WERI-Rb-1 (cell line): ENCODE data around the gene CACNA1A.

Experiments used
- DNase-seq: peaks from one replicate; pipeline ENCODE4 v3.0.0-alpha.2; 2020
- H3K27ac ChIP-seq: fragments of 250-450 bp; sonication (Bioruptor Pico); 2 replicates; pipeline ENCODE4 v1.5.1; 2020; ENCODE audit warnings: mild to moderate bottlenecking, moderate library complexity
- H3K27me3 ChIP-seq: fragments of 250-450 bp; sonication (Bioruptor Pico); 2 replicates; pipeline ENCODE4 v1.5.1; 2021; ENCODE audit warnings: mild to moderate bottlenecking, low read depth, moderate library complexity; ENCODE audit not compliant: insufficient read depth, severe bottlenecking
- H3K36me3 ChIP-seq: fragments of 250-450 bp; sonication (Bioruptor Pico); 2 replicates; pipeline ENCODE4 v1.5.1; 2020; ENCODE audit warnings: mild to moderate bottlenecking, moderate library complexity
- H3K4me3 ChIP-seq: 2 replicates; pipeline ENCODE4 v1.5.1; 2011; ENCODE audit warnings: low read depth, mild to moderate bottlenecking, control low read depth, low read length
- H3K9me3 ChIP-seq: fragments of 250-450 bp; sonication (Bioruptor Pico); 2 replicates; pipeline ENCODE4 v1.5.1; 2021; ENCODE audit warnings: mild to moderate bottlenecking, moderate library complexity; ENCODE audit not compliant: severe bottlenecking
- TF ChIP-seq, protein P1 (sequence below): IDR thresholded peaks from 2 replicates; pipeline ENCODE4 v1.5.1; 2011; ENCODE audit warnings: low read depth, mild to moderate bottlenecking, control low read depth, inconsistent platforms, low read length

CACNA1A gene

DNA sequence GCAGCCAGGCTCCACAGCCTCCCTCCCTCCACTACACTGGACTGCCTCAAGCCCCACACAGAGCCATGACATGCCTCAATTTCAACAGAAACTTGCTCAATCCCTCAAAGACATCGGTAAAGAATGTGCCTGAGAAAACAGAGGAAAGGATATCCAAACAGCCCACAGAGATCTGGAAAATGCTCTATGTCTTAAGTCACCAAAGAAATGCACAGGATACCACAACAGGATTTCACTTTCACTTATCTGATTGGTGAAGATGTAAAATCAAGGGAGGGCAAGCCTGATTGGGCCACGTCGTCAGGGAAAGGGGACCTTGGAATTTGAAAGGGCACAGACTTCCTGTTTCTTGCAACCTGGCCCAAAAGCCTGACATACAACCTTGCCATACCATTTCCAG is 14.2 kb downstream of the CACNA1A start:
- no peaks in the 10 kb centered on the region for H3K36me3 ChIP-seq
- TF ChIP-seq, protein P1, sequence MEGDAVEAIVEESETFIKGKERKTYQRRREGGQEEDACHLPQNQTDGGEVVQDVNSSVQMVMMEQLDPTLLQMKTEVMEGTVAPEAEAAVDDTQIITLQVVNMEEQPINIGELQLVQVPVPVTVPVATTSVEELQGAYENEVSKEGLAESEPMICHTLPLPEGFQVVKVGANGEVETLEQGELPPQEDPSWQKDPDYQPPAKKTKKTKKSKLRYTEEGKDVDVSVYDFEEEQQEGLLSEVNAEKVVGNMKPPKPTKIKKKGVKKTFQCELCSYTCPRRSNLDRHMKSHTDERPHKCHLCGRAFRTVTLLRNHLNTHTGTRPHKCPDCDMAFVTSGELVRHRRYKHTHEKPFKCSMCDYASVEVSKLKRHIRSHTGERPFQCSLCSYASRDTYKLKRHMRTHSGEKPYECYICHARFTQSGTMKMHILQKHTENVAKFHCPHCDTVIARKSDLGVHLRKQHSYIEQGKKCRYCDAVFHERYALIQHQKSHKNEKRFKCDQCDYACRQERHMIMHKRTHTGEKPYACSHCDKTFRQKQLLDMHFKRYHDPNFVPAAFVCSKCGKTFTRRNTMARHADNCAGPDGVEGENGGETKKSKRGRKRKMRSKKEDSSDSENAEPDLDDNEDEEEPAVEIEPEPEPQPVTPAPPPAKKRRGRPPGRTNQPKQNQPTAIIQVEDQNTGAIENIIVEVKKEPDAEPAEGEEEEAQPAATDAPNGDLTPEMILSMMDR, result no peak
- no peak overlapping the region for H3K27ac ChIP-seq
- H3K27me3 ChIP-seq, result peaks cover 51% of the 10 kb centered on the region
- no peak for DNase-seq
- H3K4me3 ChIP-seq, result no peak overlapping the region
- no peaks in the 10 kb centered on the region for H3K9me3 ChIP-seq

DNA sequence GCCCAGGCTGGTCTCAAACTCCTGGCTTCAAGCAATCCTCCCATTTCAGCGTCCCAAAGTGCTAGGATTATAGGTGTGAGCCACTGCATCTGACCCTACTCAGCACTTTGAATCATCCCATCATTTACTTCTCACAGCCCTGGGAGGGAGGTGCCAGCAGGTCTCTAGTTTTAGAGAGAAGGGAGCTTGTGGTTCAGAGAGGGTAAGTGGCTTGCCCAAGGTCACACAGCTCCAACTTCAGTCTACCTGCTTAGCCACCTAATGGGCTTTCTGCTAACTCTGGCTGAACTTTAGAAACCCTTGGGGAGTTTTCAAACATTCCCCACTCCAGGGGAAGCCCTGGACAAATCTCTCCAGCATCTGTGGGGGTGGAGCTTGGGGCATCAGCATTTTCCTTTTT is 18.3 kb downstream of the CACNA1A start:
- H3K9me3 ChIP-seq, result peaks cover 3% of the 10 kb centered on the region

DNA sequence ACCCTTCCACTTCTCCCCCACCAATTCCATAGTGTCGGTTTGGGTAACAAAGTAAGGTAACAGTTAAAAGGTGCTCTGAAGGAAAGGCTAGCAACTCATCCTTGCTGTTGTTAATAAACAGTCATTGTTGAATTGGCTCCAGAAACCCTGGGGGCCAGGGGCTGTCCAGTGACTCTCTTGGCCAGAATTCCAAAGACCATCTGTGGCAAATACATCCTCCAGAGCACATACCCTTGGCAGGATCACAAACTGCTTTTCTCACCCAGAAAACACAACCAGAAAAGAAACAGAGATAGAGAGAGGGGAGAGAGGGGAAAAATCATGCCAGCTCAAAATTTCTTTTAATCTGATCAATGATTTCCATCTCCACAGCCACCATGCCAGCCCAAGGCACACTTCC is 22.1 kb downstream of the CACNA1A start:
- Histone ChIP-seq H3K9me3 (peaks cover 3% of the 10 kb centered on the region), H3K4me3 (no peak overlapping the region), H3K27ac (no peak overlapping the region), H3K36me3 (no peaks in the 10 kb centered on the region), H3K27me3 (peaks cover 53% of the 10 kb centered on the region)
- no peak for DNase-seq
- TF ChIP-seq, protein P1, result no peak

More for the DNA sequence above, 18.3 kb downstream of the CACNA1A start:
- no peak for DNase-seq
- H3K27me3 ChIP-seq, result peaks cover 43% of the 10 kb centered on the region
- no peak overlapping the region for H3K4me3 ChIP-seq
- H3K36me3 ChIP-seq, result no peaks in the 10 kb centered on the region
- TF ChIP-seq, protein P1, result no peak
- H3K27ac ChIP-seq, result no peak overlapping the region

DNA sequence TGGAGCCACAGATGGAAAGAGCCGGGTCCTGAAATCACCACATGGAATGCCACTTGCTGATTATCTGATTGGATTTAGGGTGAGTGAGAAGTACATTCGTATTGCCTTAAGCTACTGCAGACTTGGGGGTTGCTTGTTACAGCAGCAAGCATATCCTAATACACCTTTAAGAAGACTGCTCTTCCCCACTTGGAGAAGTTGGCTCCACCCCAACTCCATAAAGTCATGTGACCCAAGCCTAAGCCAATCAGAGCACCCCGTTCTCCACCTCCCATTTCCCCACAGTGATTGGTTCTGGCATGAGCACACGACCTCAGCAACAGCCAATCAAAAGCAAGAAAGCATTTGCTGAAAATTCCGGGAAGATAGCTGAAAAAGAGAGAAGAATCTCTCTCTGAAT is 23.1 kb downstream of the CACNA1A start:
- DNase-seq, result no peak

DNA sequence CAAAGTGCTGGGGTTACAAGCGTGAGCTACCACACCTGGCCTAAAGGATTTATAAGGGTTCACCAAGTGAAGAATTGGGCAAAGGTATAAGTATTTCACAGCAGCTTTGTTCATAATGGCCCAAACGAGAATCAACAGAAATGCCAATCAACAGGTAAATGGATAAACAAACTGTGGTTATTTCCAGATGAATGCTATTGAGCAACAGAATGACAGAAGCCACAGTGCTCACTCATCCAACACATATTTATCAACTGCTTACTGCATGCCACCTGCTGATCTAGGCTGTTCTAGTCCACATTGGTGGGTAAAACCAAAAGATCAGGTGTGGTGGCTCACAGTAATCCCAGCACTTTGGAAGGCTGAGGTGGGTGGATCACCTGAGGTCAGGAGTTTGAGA is 27.7 kb downstream of the CACNA1A start:
- H3K27ac ChIP-seq, result no peak overlapping the region
- H3K4me3 ChIP-seq, result no peak overlapping the region
- no peak for DNase-seq
- TF ChIP-seq, protein P1, result no peak
- peaks cover 12% of the 10 kb centered on the region for H3K9me3 ChIP-seq
- H3K36me3 ChIP-seq, result no peaks in the 10 kb centered on the region
- peaks cover 60% of the 10 kb centered on the region for H3K27me3 ChIP-seq

More for the DNA sequence above, 23.1 kb downstream of the CACNA1A start:
- Histone ChIP-seq H3K36me3 (no peaks in the 10 kb centered on the region), H3K4me3 (no peak overlapping the region), H3K9me3 (peaks cover 3% of the 10 kb centered on the region), H3K27me3 (peaks cover 61% of the 10 kb centered on the region), H3K27ac (no peak overlapping the region)
- TF ChIP-seq, protein P1, result no peak

DNA sequence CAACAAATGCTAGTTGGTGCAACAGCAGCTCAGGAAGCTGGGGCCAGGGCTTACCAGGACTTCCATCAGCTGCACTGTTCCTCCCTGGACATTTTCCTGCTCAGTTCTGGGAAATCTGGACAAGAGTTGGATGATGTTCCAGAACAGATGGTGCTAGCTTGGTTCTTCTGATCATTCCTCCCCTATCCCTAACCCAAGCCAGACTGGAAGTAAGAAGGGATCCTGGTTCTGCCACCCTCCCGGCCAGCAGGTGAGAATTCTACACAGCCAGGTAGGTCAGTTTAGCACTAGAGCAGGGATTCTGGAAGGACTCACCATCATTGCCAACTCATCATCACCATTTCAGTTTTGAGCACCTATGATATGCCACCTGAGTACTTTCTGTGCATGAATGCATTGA is 30.2 kb downstream of the CACNA1A start:
- TF ChIP-seq, protein P1, result no peak
- no peak overlapping the region for H3K27ac ChIP-seq
- DNase-seq, result no peak
- no peak overlapping the region for H3K4me3 ChIP-seq
- peaks cover 9% of the 10 kb centered on the region for H3K9me3 ChIP-seq
- no peaks in the 10 kb centered on the region for H3K36me3 ChIP-seq
- peaks cover 62% of the 10 kb centered on the region for H3K27me3 ChIP-seq
